Thyroid gland (tissue), 4 donors: Measurements from ENCODE around the gene NAALADL2. TPM values are rescaled to one million over a fixed set of nuclear protein-coding genes. Genes with fewer than 3 reads are reported as not detected.

Experiments used
- DNase-seq, 2 donors: peaks; one replicate each; pipeline ENCODE4 v3.0.0-alpha.2; 2019
- H3K27ac ChIP-seq, 3 donors: fragments of 200-600 bp; sonication (generic); 1 replicate in 2 of 3; 2 replicates in 1 of 3; pipeline ENCODE4 v1.5.1; 2016 to 2019; ENCODE audit warnings: mild to moderate bottlenecking in 1 of 3, moderate library complexity in 1 of 3
- H3K27me3 ChIP-seq: fragments of 200-600 bp; sonication (generic); one replicate; pipeline ENCODE4 v1.5.1; 2019
- H3K36me3 ChIP-seq, 2 donors: fragments of 200-600 bp; sonication (generic); one replicate each; pipeline ENCODE4 v1.5.1; 2016 to 2019
- H3K4me1 ChIP-seq, 2 donors: fragments of 200-600 bp; sonication (generic); one replicate each; pipeline ENCODE4 v1.5.1; 2017 to 2019
- H3K4me3 ChIP-seq, 3 donors: fragments of 200-600 bp; sonication (generic); replicated peaks in 1 of 3; 1 replicate in 2 of 3; 2 replicates in 1 of 3; pipeline ENCODE4 v1.5.1; 2016; ENCODE audit warnings: mild to moderate bottlenecking in 1 of 3
- H3K9me3 ChIP-seq: fragments of 200-600 bp; sonication (generic); one replicate; pipeline ENCODE4 v1.5.1; 2017
- CTCF ChIP-seq, 6 experiments: fragments of 200-600 bp in 3 of 6; fragments of 450-650 bp in 3 of 6; sonication (generic) in 3 of 6; IDR thresholded peaks; one replicate each; pipeline ENCODE4 v1.5.1; 2016 to 2019; ENCODE audit warnings: antibody characterized with exemption in 6 of 6, mild to moderate bottlenecking in 2 of 6, inconsistent platforms in 1 of 6, moderate library complexity in 1 of 6
- POLR2A ChIP-seq, 2 donors: fragments of 450-650 bp; IDR thresholded peaks; one replicate each; pipeline ENCODE4 v1.6.1; 2017; ENCODE audit warnings: antibody characterized with exemption in 2 of 2, mild to moderate bottlenecking in 2 of 2, moderate library complexity in 1 of 2
- WGBS, 2 donors: methylation state at CpG; one replicate each; pipeline ENCODE4 v1.1.5; 2017; 5-methylcytosine and 5-hydroxymethylcytosine counted together
- intact Hi-C: fragments of 100-400 bp; cut with DNase I; formaldehyde crosslinking; loops from one replicate; pipeline ENCODE4 v1.15.1; 2023
- total RNA-seq, 4 donors: library from RNA; depleted of rRNA; stranded (reverse); fragments of >200 nt; gene quantifications; one replicate each; pipeline ENCODE4 v1.2.3, GENCODE V29; 2016

The NAALADL2 gene
- total RNA-seq, 4 donors from 2014 or later, result 7.6 to 14.7 (median 9.0) TPM

DNA sequence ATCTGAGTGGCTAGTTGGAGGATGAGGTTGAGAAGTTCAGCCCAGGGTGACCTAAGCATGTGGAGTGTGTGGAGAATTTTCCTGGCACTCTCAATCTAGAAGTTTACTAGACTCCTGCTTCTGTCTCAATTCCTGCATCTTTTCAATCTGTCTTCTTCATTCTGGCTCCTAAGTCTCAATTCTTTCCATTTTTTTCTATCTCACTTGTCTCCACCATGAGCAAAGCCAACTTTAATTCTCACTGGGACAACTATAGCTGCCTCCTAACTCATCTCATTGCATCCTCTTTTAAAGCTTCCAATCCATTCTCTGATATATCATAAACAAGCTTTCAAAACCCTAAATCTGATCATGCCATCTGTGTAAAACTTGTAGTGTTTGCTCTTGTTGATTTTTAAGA, 569.3 kb downstream of the NAALADL2 start:
- no peak for DNase-seq
- intact Hi-C loops, result no loop called here
- Histone ChIP-seq H3K27me3 (no peaks in the 10 kb centered on the region), H3K27ac (no peak overlapping the region), H3K36me3 (no peaks in the 10 kb centered on the region), H3K4me3 (no peak overlapping the region), H3K9me3 (no peaks in the 10 kb centered on the region), H3K4me1 (no peaks in the 10 kb centered on the region)
- TF ChIP-seq POLR2A (IDR thresholded peaks at IDR 0.05), result no peak
- TF ChIP-seq CTCF (IDR thresholded peaks at IDR 0.05), result no peak

- no peak overlapping the region for H3K4me3 ChIP-seq
- no peak for TF ChIP-seq CTCF (IDR thresholded peaks at IDR 0.05)
- TF ChIP-seq POLR2A (IDR thresholded peaks at IDR 0.05), result no peak
- H3K9me3 ChIP-seq, result no peaks in the 10 kb centered on the region
- H3K4me1 ChIP-seq, result no peaks in the 10 kb centered on the region
- H3K27ac ChIP-seq, result no peak overlapping the region
- no peaks in the 10 kb centered on the region for H3K27me3 ChIP-seq
- intact Hi-C loops, result no loop called here
- WGBS, 2 donors, result 72 to 76% methylated on average over 8 of the region's 8 CpGs
- no peaks in the 10 kb centered on the region for H3K36me3 ChIP-seq
- DNase-seq, result no peak
Observed at GRCh38 chr3:175430983-175431773, 572.0 kb downstream of the NAALADL2 start.

DNA sequence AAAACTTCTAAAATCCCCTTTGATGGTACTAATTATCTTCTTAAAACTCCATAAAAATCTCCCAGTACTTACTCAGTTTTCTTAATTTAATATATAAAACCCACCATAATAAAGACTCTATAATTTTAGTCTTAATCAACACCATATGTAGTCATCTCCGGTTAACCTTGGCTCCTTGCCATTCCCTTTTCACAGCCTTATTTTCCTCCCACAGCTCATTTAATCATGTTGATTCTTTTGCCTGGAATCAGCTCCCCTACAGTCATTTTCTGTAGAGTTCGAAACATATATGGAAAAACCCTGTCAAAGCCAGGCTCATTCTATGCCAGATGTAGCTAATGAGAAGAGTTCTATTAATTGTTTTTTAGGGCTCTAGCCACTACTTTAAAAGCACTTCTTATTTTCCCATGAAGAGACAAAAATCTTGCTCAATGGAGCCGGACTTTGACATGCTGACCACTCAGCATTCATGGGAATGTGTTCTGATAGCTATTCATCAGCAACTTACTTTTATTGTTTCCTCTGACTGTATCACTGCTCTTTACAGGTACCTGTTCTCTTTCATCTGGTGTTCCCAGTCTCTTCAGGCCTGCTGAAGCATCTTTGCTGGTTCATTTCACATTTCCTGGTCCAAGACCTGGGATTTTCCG, 573.4 kb downstream of the NAALADL2 start:
- 78 to 79% methylated on average over 4 of the region's 4 CpGs for WGBS, 2 donors
- no peak for TF ChIP-seq CTCF (IDR thresholded peaks at IDR 0.05)
- TF ChIP-seq POLR2A (IDR thresholded peaks at IDR 0.05), result no peak
- no peak for DNase-seq
- intact Hi-C loops, result no loop called here
- H3K27ac ChIP-seq, result no peak overlapping the region
- H3K36me3 ChIP-seq, result no peaks in the 10 kb centered on the region
- H3K4me1 ChIP-seq, result no peaks in the 10 kb centered on the region
- H3K9me3 ChIP-seq, result no peaks in the 10 kb centered on the region
- H3K27me3 ChIP-seq, result no peaks in the 10 kb centered on the region
- no peak overlapping the region for H3K4me3 ChIP-seq

GRCh38 chr3:175433026-175433674, 574.0 kb downstream of the NAALADL2 start:
- 88% methylated on average over 5 of the region's 5 CpGs for WGBS, 2 donors
- H3K4me1 ChIP-seq, result no peaks in the 10 kb centered on the region
- intact Hi-C loops, result no loop called here
- H3K36me3 ChIP-seq, result no peaks in the 10 kb centered on the region
- no peaks in the 10 kb centered on the region for H3K27me3 ChIP-seq
- H3K27ac ChIP-seq, result no peak overlapping the region
- no peak overlapping the region for H3K4me3 ChIP-seq
- no peak for DNase-seq
- TF ChIP-seq POLR2A (IDR thresholded peaks at IDR 0.05), result no peak
- TF ChIP-seq CTCF (IDR thresholded peaks at IDR 0.05), result no peak
- no peaks in the 10 kb centered on the region for H3K9me3 ChIP-seq

DNA sequence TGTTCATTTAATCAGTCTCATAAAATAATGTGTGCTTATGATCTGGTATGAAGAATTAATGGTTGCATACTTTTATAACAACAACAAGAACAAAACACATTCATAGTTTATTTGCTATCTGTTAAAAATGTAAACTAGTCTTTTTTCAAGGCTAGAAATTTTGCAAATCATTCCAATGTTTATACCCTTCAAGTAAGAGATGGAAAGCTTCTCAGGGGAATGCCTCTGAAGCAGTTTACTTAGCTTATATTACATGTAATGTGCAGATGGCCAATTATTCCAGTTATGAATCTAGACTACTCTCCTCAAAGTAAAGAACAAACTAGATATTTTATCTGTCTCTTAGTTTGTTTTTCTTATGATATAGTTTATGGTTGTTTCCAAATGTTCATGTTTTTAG, 575.4 kb downstream of the NAALADL2 start:
- DNase-seq, result no peak
- no peak overlapping the region for H3K27ac ChIP-seq
- TF ChIP-seq POLR2A (IDR thresholded peaks at IDR 0.05) (no peak), CTCF (IDR thresholded peaks at IDR 0.05) (no peak)
- no peaks in the 10 kb centered on the region for H3K4me1 ChIP-seq
- no peaks in the 10 kb centered on the region for H3K27me3 ChIP-seq
- intact Hi-C loops, result no loop called here
- no peak overlapping the region for H3K4me3 ChIP-seq
- H3K9me3 ChIP-seq, result no peaks in the 10 kb centered on the region
- no peaks in the 10 kb centered on the region for H3K36me3 ChIP-seq
